SIG-M5 (cell line): ENCODE results near the gene ETDB.
"Not testable (repeated sequence)": the region's sequence is repeated elsewhere in the genome, so short reads cannot be mapped to it uniquely, and the experiment has no call there.

Experiments
- DNase-seq: peaks from one replicate; lab custom pipeline; 2025; lab: John Stamatoyannopoulos, UW

Gene ETDB

DNA sequence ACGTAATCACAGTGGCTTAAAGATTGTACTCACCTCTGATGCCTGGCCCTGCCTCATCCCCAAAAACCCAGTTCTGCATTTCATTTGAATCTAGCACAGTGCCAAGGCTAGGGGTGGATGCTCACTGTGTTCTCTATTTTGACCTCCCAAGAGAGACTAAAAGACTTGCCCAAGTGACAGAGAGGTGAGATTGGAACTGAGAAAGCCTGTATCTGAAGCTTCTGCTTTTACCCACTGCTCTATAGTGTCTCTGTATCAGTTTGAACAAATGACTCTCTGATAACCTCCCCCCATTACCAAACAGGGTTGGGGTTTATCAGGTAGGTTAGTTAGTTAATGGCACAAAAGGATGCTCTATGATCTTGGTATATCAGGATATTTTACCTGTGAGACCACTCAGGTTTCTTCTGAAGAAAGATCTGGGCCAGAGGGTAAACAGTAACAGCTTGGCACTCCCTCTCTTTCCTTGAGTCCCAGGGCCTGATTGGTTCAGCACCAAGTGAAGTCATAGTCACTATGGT, at the start of gene ETDB:
Gene ETDB (minus strand): TSS at position 471 of the 521 bp plus-strand sequence. CDS start 1,265 bp downstream, outside the sequence.
- DNase-seq: not testable (repeated sequence)

DNA sequence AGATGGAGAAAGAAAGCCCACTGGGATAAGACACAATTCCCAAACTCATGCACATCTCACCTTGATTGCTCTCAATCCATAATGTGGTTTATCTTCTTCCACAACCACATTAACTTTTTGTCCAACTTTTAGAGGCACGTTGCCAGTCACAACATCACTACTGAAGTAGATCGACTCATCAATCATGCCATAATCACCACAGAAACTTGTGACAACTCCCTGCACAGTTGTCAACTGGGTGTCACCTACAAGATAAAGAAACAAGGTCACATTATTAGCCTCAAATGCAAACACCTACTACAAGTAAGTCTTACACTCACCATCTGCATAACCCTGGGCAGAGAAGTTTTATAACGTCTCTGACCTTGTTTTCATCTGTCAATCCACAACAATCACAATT, 49.2 kb upstream of the ETDB start:
- DNase-seq: not testable (repeated sequence)

DNA sequence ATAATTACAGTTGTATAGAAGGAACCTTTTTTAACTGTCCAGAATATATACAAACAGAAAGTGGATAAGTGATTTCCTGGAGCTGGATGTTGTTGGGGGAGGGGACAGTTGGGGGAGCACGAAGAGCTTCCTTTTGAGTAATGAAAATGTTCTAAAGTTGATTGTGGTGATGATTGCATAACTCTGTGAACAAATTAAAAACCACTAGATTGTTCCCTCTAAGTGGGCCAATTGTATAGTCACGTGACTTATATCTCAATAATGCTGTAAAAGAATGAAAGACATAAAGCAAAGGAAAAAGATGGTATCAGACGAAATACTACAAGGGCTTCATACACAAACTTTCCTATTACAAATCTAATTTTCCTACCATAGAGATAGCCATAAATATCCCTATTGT, 48.2 kb upstream of the ETDB start:
- no peak for DNase-seq

DNA sequence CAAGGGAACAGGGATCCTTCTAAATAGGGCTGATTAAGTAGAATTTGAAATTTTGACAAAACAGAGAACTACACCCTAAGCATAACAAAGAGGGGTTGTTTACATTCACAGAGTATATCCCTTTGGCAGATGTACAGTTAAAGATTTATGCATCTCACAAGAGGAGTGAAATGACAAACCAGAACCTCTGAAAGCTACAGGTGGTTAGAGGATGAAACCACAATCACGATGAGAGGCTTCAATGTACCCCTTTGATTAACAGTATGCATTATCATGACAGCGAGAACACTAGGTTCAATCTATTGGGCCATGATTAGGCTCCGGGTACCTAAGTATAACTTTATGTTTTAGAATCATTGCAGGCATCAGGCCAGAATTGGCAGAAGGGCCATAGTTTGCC, 34.4 kb upstream of the ETDB start:
- DNase-seq: not testable (repeated sequence)

DNA sequence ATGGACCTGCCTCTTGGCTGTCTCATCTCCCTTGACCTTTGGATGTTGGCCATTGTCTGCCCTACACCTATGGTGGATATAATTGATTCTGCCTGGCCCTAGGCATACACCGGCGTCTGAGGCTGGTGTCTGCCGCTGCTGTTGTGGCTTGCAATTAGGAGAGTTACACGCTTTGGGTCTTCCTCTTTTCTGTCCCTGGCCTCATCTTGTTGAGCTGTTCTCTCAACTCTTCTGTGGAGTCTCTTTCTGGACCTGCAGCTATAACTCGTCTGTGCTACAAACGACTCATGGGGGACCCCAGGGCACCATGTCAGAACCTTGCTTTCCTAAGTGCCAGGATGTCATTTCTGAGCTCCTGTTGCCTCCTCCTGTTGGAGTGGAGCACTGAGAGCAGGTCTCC, 5.8 kb upstream of the ETDB start:
- not testable (repeated sequence) for DNase-seq

DNA sequence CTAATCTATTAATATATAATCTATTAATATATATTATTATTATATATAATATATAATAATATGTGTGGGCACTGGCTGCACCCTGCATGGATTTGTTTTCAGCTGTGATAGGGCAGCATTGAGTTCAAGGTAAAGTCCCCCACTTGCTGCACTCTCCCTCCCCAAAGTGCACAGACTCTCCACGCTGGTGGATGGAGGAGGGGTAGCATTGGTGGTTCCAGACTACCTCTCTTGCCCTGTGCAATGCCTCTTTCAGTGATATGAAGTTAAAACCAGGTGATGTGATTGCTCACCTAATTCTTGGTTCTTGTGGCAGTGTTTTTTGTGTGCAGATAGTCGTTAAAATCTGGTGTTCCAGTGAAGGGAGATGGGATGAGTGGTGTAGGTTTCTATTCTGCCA, 4.3 kb downstream of the ETDB start:
- not testable (repeated sequence) for DNase-seq

DNA sequence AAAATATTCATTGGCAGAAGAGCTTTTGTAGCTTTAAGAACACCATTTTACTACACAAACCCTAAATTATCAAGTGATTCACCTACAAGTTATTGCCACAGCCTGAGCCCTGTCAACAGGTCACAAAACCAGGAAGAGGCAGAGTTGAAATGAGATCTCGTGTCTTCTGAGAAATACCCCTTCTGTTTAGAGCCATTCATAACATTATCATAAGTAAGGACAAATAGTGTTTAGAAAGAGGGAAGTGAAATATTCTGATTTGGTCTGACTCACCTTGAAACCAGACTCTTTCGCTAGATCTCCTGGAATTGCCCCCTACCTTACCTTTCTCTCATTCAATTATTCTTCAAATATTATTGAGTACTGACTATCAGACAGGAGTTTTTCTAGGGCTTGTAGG, 5.9 kb downstream of the ETDB start:
- DNase-seq: no peak

DNA sequence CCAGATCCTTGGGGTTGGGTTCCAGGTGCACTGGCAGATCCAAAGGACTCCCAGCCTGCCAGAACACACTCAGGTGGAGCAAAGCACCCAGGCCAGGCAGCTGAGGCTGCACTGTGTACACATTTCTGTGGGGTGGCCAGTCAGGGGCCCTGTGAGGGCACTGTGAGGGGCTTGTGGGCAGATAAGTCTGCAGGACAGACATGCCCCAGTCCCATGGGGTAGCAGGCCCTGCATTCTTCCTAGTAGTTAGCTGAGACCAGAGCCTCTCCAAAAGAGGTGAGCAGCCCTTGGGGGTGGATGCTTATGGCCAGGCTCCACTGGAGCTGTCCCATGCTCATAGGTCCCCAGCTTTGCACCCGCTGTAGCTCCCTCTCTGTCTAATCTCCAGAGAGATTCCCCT, 7.6 kb downstream of the ETDB start:
- no peak for DNase-seq

DNA sequence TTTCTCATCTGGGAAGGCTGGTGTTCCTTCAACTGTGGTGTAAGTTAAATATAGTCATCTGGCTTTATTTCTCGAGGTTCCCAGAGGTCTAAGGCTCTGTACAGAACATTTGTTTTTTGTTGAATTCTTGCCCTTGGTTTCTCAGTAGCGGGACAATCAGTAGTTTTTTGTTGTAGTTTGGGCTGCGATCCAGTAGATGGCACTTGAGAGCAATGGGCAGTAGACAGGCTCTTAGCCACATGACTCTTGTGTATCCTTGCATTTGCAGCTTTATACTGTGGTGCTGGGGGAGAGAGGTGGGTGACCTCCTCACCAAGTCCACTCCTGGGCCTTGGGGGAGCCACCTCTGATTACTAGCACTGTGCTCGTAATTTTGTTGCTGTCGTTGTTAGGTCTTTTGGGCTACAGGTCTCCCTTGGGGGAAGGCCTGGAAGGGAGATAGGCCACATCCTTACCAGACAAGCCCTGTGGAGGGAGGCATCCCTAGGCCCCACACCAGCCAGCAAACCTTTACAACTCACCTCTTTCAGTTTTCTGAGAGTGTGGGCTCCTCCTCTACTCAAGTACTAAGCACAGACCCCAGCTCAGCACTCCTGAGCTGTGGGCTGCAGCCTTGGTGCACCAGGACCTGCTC, 8.1 kb downstream of the ETDB start:
- no peak for DNase-seq

DNA sequence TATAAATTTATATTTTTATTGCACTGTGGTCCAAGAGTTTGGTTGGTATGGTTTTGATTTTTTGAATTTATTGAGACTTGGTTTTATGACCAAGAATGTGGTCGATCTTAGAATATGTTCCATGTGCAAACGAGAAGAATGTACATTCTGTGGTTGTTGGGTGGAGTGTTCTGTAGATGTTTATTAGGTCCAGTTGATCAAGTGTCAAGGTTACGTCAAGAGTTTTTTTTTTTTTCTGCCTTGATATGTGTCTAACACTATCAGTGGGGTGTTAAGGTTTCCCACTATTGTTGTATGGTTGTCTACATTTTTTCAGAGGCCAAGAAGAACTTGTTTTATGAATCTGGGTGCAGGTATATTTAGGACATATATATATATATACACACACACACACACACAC, 10.8 kb downstream of the ETDB start:
- no peak for DNase-seq

DNA sequence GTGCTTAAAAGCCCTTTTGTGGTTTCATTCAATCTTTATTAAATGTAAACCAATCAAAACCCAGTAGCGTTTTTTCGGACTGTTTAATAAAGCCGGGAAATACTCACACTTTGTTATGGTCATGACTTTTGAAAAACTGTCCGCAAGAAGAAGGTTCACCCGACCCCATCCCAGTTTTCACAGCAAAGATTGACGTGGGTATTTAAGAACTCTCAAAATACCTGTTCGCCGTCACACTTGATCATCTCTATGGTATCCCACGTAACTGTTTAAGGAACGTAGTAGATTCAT, 20.9 kb downstream of the ETDB start:
- DNase-seq: no peak

DNA sequence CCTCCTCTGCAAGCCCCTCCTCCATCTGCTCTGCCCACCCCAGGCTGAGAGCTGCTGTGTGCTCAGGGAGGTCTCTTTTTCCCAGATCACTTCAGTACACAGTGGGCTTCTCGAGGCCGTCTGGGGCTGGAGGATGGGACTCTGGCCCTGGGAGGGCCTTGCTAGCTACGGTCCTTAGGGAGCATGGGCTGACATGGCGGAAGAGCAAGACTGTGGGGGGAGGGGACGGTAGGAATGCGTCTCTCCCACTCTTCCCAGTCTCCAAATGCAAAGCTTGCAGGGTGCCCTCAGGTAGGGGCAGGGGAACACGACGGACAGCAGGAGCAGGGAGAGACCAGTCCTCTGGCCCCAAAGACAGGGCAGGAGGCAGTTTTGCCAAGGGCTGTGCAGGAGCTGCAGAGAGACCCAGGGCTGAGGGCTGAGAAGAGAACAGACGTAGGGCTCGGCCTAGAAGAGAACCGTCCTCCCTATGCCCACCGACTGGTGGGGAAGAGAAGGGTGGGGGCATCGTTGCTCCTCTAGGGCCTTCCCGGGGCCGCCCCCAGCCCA, 23.1 kb downstream of the ETDB start:
- not testable (repeated sequence) for DNase-seq

DNA sequence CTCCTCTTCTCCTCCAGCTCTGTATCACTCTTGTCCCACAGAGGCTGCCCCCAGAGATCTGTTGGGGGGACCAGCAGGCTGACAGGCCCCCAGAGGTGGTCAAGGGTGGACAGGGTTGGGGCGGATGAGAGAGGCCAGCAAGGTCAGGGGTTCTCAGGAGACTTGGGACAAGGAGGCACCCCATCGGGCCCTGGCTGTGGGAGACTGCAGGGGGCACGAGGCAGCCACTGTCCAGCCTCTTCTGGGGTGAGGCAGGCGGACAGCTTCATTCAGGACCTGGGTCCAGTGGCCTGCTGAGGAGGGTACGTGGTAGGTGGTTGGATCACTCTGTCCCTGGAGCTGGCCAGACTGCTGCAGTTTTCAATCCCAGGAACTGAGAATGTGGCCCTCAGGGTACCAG, 24.6 kb downstream of the ETDB start:
- no peak for DNase-seq

DNA sequence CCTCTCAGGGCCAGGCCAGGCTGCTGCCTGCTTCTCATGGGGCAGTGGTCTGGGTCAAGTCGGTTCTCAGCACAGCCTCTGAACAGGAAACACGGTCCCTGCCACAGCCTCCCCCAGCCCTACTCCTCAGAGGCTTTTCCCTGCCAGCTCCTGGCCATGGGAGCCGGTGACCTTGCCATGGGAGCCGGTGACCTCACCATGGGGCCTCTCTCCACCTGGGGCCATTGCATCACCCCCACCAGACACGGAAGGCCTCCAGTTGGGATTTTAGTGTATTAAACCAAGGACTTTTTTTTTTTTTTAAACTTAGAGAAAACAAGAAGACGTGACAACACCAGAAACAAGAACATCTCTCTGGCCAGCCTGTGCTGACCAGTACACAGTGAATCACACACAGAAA, 25.6 kb downstream of the ETDB start:
- no peak for DNase-seq

DNA sequence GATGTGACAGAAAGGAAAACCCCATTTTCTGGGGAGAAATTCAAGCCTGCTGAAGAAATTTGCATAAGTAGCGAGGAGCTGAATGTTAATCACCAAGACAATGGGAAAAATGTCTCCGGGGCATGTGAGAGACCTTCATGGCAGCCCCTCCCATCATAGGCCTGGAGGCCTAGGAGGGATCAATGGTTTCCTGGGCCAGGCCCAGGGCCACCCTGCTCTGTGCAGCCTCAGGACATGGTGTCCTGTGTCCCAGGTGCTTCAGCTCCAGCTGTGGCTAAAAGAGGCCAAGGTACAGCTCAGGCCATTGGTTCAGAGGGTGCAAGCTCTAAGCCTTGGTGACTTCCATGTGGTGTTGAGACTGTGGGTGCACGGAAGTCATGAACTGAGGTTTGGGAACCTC, 31.2 kb downstream of the ETDB start:
- DNase-seq: no peak

DNA sequence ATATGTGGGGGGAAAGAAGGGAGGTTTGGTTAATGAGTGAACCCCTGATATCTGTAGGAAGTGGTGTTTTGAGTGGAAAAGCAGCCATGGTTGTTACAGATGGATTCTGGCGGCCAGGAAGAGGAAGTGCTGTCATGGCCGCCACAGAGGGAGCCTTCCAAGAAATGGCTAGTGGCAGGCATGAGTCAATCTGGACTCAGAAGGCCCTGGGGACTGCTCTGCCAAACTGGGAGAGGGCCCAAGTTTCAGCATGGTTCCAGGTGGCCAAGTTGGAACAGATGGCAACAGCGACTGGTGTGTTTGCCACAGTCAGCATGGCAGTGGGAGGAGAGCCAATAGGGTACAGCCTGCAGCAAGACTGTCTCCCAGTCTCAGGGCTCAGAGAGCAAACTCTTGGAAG, 32.5 kb downstream of the ETDB start:
- no peak for DNase-seq

DNA sequence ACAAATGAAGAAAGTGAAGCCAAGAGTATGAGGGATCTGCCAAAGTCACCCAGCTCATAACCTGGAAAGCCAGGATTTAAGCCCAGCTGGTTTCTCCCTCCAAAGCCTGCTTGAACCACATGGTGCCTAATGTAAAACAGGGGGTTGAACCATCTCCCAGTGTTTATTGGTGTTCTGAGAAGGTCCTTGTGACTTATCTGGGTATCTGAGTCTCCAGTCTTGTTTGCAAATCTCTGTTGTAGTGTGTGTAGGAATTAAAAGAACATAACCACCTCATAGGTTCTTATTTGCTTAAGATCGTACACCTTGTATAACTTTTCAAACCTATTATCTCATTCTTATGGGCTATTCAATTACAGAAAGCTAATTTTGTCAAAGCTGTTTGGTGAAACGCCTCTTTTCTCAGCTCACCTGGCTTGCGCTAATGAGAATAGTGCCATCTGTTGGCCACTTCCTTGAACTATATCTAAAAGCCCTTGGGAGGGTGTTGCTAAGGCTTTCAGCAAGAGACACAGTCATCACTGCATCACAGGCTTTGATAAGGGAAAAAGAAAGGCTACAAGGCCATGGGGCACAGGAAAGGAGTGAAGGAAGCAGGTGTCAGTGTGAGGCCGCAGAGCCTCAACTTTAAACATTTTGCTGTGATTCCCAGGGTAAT, 34.0 kb downstream of the ETDB start:
- DNase-seq: no peak

DNA sequence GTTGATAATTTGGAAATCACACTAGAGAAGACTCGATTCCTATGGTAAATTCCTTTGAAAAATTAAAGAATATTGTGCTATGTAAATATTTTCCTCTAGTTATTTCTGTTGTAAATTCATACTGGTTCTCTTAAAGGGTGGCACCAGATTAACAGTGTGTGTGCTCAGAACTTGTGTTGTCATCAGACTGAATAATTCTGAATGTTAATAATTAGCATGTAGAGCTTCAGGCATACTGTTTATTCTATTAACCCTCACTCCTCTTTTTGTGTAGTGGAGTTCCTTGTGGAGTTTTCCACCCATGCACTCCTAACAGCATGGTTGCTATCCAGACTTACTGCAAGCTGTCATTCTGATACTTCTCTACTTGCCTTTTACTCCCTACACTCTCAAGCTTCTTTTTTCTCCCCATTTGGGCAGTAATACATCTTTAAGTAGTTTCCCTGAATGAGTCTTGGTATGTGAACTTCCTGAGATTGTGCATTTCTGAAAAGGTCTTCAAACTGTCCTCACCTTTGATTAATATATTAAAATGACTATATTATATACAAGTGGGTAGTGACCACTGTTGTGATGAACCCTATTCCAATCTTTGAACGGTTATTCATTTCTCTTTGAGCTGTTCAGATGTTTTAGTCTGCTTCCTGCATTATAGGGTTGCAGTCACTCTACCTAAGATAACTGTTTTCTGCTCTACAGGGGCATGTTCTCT, 38.5 kb downstream of the ETDB start:
- DNase-seq: no peak
